ENCODE data around the gene CHERP.

- TF ChIP-seq CTCF (conservative IDR thresholded peaks at IDR 0.05 in 1 of 2, IDR thresholded peaks at IDR 0.05 in 1 of 2; ENCODE audit: low read depth in 1 of 2, low read length in 2 of 2) = no peak
- TF ChIP-seq EZH2 (IDR thresholded peaks at IDR 0.05; ENCODE audit: low read length, missing control alignments) = no peak
These were observed 38.0 kb downstream of the CHERP start for GRCh38 chr19:16504271-16504670.
